B cell (primary cell): ENCODE measurements around the gene ASTN2.

Experiments
- CTCF ChIP-seq: fragments of 200-600 bp; IDR thresholded peaks from one replicate; pipeline ENCODE4 v1.8.0; 2022; ENCODE audit warnings: antibody characterized with exemption, mild to moderate bottlenecking
- EZH2 ChIP-seq: IDR thresholded peaks from 2 replicates; pipeline ENCODE4 v1.6.1; 2012; ENCODE audit warnings: borderline replicate concordance, low read depth, mild to moderate bottlenecking, moderate library complexity, low read length; ENCODE audit not compliant: insufficient read depth, poor library complexity, severe bottlenecking

- TF ChIP-seq CTCF (no peak), EZH2 (no peak)
These were observed 809.8 kb downstream of the ASTN2 start for GRCh38 chr9:116605060-116605459.
